Keratinocyte (primary cell): ENCODE results near the gene MDM2. TPM values are rescaled to one million over a fixed set of nuclear protein-coding genes. Genes with fewer than 3 reads are reported as not detected.

Experiments
- DNase-seq: peaks from one replicate; pipeline ENCODE4 v3.0.0-alpha.2; 2011; ENCODE audit warnings: low read depth, missing footprints, low spot score
- FAIRE-seq: peaks from 2 replicates; lab custom pipeline; 2011; peaks lifted over from hg19 to GRCh38; lab: Jason Lieb, UNC
- H2AFZ ChIP-seq: 2 replicates; pipeline ENCODE4 v1.6.0; 2012; ENCODE audit warnings: low read length, control low read depth, inconsistent platforms; ENCODE audit not compliant: control insufficient read depth
- H3K27ac ChIP-seq: 2 replicates; pipeline ENCODE4 v1.5.1; 2011; ENCODE audit warnings: low read length; ENCODE audit not compliant: control insufficient read depth, insufficient read depth
- H3K27me3 ChIP-seq: 3 replicates; pipeline ENCODE4 v1.6.0; 2011; ENCODE audit warnings: low read length; ENCODE audit not compliant: control insufficient read depth, insufficient read depth; ENCODE audit errors: extremely low read depth
- H3K36me3 ChIP-seq, 2 experiments: 2 replicates in 1 of 2; 3 replicates in 1 of 2; pipeline ENCODE4 v1.5.1; 2011; ENCODE audit warnings: low read length in 2 of 2, mild to moderate bottlenecking in 1 of 2; ENCODE audit not compliant: control insufficient read depth in 2 of 2, insufficient read depth in 2 of 2; ENCODE audit errors: extremely low read depth in 1 of 2
- H3K4me1 ChIP-seq: 3 replicates; pipeline ENCODE4 v1.5.1; 2011; ENCODE audit warnings: low read length; ENCODE audit not compliant: control insufficient read depth, insufficient read depth; ENCODE audit errors: extremely low read depth
- H3K4me2 ChIP-seq: 3 replicates; pipeline ENCODE4 v1.6.0; 2011; ENCODE audit warnings: low read depth, low read length; ENCODE audit not compliant: control insufficient read depth, insufficient read depth; ENCODE audit errors: extremely low read depth
- H3K4me3 ChIP-seq, 3 experiments: fragments of 200-600 bp in 1 of 3; sonication (generic) in 1 of 3; 2 replicates in 2 of 3; 3 replicates in 1 of 3; pipeline ENCODE4 v1.5.1; 2011 to 2016; ENCODE audit warnings: low read length in 3 of 3, mild to moderate bottlenecking in 3 of 3, control low read depth in 2 of 3, inconsistent platforms in 1 of 3, low read depth in 1 of 3, mixed read lengths in 1 of 3, mixed run types in 1 of 3, moderate library complexity in 1 of 3; ENCODE audit not compliant: control insufficient read depth in 2 of 3, insufficient read depth in 2 of 3; ENCODE audit errors: extremely low read depth in 1 of 3
- H3K79me2 ChIP-seq: 2 replicates; pipeline ENCODE4 v1.6.0; 2012; ENCODE audit warnings: low read length; ENCODE audit not compliant: control insufficient read depth, insufficient read depth
- H3K9ac ChIP-seq: 3 replicates; pipeline ENCODE4 v1.6.0; 2011; ENCODE audit warnings: low read length; ENCODE audit not compliant: control insufficient read depth, insufficient read depth; ENCODE audit errors: extremely low read depth
- H3K9me1 ChIP-seq: 3 replicates; pipeline ENCODE4 v1.6.0; 2011; ENCODE audit warnings: low read length; ENCODE audit not compliant: control insufficient read depth, insufficient read depth; ENCODE audit errors: extremely low read depth
- H3K9me3 ChIP-seq: 2 replicates; pipeline ENCODE4 v1.5.1; 2012; ENCODE audit warnings: low read depth, low read length; ENCODE audit not compliant: control insufficient read depth
- H4K20me1 ChIP-seq: 3 replicates; pipeline ENCODE4 v1.6.0; 2011; ENCODE audit warnings: low read length; ENCODE audit not compliant: control insufficient read depth, insufficient read depth; ENCODE audit errors: extremely low read depth
- EZH2 ChIP-seq: IDR thresholded peaks from one replicate; pipeline ENCODE4 v1.6.1; 2012; ENCODE audit warnings: inconsistent platforms, mild to moderate bottlenecking, low read length, moderate library complexity
- dilution Hi-C: fragments of 300-500 bp; cut with MboI; formaldehyde crosslinking; loops from one replicate; pipeline ENCODE4 v1.7.0; 2020; ENCODE audit warnings: low sequenced_read_pairs; ENCODE audit not compliant: extremely low pct_ligation_motif_present
- polyA plus RNA-seq, 5 experiments: library from polyadenylated mRNA; depleted of rRNA in 3 of 5; stranded (reverse) in 3 of 5; stranded (forward) in 1 of 5; unstranded in 1 of 5; fragments of >200 nt; gene quantifications; 1 replicate in 1 of 5; 2 replicates in 3 of 5; 3 replicates in 1 of 5; pipeline versions ENCODE4 v1.2.1 to v1.2.3, GENCODE V29; 2011 to 2012; ENCODE audit warnings: missing spikeins in 2 of 5, low read depth in 1 of 5, low replicate concordance in 1 of 5
- TF ChIP-seq, protein P1 (sequence below), 3 experiments: IDR thresholded peaks in 1 of 3; conservative IDR thresholded peaks in 1 of 3; optimal IDR thresholded peaks in 1 of 3; 2 replicates in 2 of 3; 3 replicates in 1 of 3; pipeline versions ENCODE3 to v1.5.1; 2011; ENCODE audit warnings: low read length in 3 of 3, mild to moderate bottlenecking in 3 of 3, moderate library complexity in 2 of 3, control low read depth in 1 of 3, inconsistent platforms in 1 of 3; ENCODE audit not compliant: insufficient read depth in 2 of 3; ENCODE audit errors: extremely low read depth in 1 of 3

Gene MDM2
- polyA plus RNA-seq, 1 donor (not counting 4 experiments of a cell fraction or from before 2014, with no cell fraction given): 55.0 TPM

DNA sequence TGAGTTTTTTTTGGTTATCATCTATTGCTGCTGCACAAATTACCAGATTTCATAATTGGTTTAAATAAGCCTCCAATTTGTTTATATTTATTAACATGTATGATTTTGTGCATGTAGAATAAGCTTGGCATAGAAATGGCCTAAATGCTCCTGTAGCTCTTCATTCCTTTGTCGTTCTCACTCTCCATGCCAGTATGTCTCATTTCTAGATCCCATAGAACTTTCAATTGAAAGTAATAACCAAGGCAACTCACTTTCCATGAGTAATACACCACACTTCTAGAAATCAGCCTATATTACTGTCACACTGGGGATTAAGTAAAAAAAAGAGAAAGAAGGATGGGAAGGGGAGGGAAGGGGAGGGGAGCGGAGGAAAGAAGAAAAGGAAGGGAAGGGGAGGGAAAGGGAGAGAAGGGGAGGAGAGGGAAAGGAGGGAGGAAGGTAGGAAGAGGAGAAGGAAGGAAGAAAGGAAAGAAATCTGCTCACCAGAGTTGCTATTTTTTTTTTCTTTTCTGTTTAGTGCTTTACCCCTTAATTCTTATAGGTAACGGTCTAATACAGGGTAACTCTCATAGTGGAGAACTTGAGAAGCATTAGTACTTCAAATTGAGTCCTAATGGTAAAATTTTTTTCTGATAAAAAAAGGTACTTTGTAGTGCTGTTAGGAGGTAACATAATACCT, 45.6 kb downstream of the MDM2 start:
- TF ChIP-seq EZH2: no peak
- TF ChIP-seq, protein P1, sequence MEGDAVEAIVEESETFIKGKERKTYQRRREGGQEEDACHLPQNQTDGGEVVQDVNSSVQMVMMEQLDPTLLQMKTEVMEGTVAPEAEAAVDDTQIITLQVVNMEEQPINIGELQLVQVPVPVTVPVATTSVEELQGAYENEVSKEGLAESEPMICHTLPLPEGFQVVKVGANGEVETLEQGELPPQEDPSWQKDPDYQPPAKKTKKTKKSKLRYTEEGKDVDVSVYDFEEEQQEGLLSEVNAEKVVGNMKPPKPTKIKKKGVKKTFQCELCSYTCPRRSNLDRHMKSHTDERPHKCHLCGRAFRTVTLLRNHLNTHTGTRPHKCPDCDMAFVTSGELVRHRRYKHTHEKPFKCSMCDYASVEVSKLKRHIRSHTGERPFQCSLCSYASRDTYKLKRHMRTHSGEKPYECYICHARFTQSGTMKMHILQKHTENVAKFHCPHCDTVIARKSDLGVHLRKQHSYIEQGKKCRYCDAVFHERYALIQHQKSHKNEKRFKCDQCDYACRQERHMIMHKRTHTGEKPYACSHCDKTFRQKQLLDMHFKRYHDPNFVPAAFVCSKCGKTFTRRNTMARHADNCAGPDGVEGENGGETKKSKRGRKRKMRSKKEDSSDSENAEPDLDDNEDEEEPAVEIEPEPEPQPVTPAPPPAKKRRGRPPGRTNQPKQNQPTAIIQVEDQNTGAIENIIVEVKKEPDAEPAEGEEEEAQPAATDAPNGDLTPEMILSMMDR (optimal IDR thresholded peaks at IDR 0.05 in 1 of 3, IDR thresholded peaks at IDR 0.05 in 1 of 3, conservative IDR thresholded peaks at IDR 0.05 in 1 of 3; ENCODE audit: extremely low read depth in 1 of 3, insufficient read depth in 2 of 3, low read length in 3 of 3): no peak
- no peak for DNase-seq
- H3K9me3 ChIP-seq: no peaks in the 10 kb centered on the region
- no peaks in the 10 kb centered on the region for H4K20me1 ChIP-seq
- H3K36me3 ChIP-seq: no peaks in the 10 kb centered on the region
- no peaks in the 10 kb centered on the region for H3K9me1 ChIP-seq
- H3K4me3 ChIP-seq: no peak overlapping the region
- no peak overlapping the region for H3K4me2 ChIP-seq
- no peak overlapping the region for H3K9ac ChIP-seq
- H3K27me3 ChIP-seq: no peaks in the 10 kb centered on the region
- no peaks in the 10 kb centered on the region for H3K79me2 ChIP-seq
- no peak overlapping the region for H2AFZ ChIP-seq
- dilution Hi-C loops: no loop called here
- no peak for FAIRE-seq
- no peak overlapping the region for H3K27ac ChIP-seq
- H3K4me1 ChIP-seq: no peaks in the 10 kb centered on the region

DNA sequence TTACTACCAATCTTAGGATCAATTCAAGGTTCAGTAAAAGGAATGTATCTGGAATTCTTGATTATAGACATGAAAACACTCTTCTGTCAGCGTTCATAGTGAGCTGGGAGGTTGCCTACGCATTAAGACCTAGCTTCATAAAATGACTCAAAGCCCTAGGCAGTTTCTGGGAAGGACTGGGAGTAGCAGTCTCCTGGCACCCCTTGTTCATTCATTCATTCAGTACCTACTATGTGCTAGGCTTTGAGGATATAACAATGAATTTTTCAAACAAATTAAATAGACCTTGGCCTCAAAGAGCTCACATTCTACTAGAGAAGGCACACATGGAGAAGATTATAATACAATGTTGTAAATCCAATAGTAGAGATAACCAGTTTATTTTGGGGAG, 46.1 kb downstream of the MDM2 start:
- dilution Hi-C loops: no loop called here
- no peak for FAIRE-seq

More for the DNA sequence above, 46.1 kb downstream of the MDM2 start:
- Histone ChIP-seq H3K4me1 (no peaks in the 10 kb centered on the region), H3K36me3 (no peaks in the 10 kb centered on the region), H3K9me3 (no peaks in the 10 kb centered on the region), H3K27me3 (no peaks in the 10 kb centered on the region), H3K4me3 (no peak overlapping the region), H3K4me2 (no peak overlapping the region), H3K79me2 (no peaks in the 10 kb centered on the region), H2AFZ (no peak overlapping the region), H3K9ac (no peak overlapping the region), H3K9me1 (no peaks in the 10 kb centered on the region), H3K27ac (no peak overlapping the region), H4K20me1 (no peaks in the 10 kb centered on the region)
- no peak for DNase-seq
- no peak for TF ChIP-seq EZH2
- TF ChIP-seq, protein P1 (optimal IDR thresholded peaks at IDR 0.05 in 1 of 3, IDR thresholded peaks at IDR 0.05 in 1 of 3, conservative IDR thresholded peaks at IDR 0.05 in 1 of 3; ENCODE audit: extremely low read depth in 1 of 3, insufficient read depth in 2 of 3, low read length in 3 of 3): no peak
